GM12878 (cell line): Measurements from ENCODE around the gene DDX52. TPM values are rescaled to one million over a fixed set of nuclear protein-coding genes. Genes with fewer than 3 reads are reported as not detected.
A peak's percentile ranks its signal among the peaks of the same experiment; 100 is the strongest.

ENCODE experiments used
- BCL11A ChIP-seq: IDR thresholded peaks from 2 replicates; pipeline ENCODE4 v1.6.1; 2011; ENCODE audit warnings: low read depth, low read length
- BCLAF1 ChIP-seq: fragments of 450-650 bp; IDR thresholded peaks from 2 replicates; pipeline ENCODE4 v1.6.1; 2017; ENCODE audit warnings: antibody characterized with exemption, mild to moderate bottlenecking, moderate library complexity
- BRCA1 ChIP-seq: IDR thresholded peaks from 2 replicates; pipeline ENCODE4 v1.6.1; 2011; ENCODE audit warnings: low read depth, low read length, improper control_type of control experiment
- CBFB ChIP-seq: IDR thresholded peaks from 2 replicates; pipeline ENCODE4 v1.6.1; 2016; ENCODE audit warnings: antibody characterized with exemption, low read depth
- EP300 ChIP-seq, 2 experiments: fragments of 150-350 bp in 1 of 2; IDR thresholded peaks; 2 replicates each; pipeline ENCODE4 v1.6.1; 2011 to 2012; ENCODE audit warnings: low read depth in 2 of 2, low read length in 2 of 2, borderline replicate concordance in 1 of 2, improper control_type of control experiment in 1 of 2, inconsistent platforms in 1 of 2; ENCODE audit not compliant: control insufficient read depth in 1 of 2
- EZH2 ChIP-seq: IDR thresholded peaks from 2 replicates; pipeline ENCODE4 v1.6.1; 2012; ENCODE audit warnings: low read depth, mild to moderate bottlenecking, control low read depth, inconsistent platforms, low read length, borderline replicate concordance; ENCODE audit not compliant: control insufficient read depth
- FOXK2 ChIP-seq: fragments of 450-650 bp; IDR thresholded peaks from 2 replicates; pipeline ENCODE4 v1.6.1; 2017; ENCODE audit warnings: mild to moderate bottlenecking, moderate library complexity
- IKZF2 ChIP-seq, 2 experiments: fragments of 450-650 bp; IDR thresholded peaks; 2 replicates each; pipeline ENCODE4 v1.6.1; 2017; ENCODE audit warnings: mild to moderate bottlenecking in 2 of 2, moderate library complexity in 2 of 2
- IRF3 ChIP-seq: fragments of 450-650 bp; IDR thresholded peaks from 2 replicates; pipeline ENCODE4 v1.6.1; 2014; ENCODE audit warnings: mild to moderate bottlenecking
- KAT2A ChIP-seq: conservative IDR thresholded peaks from 2 replicates; pipeline ENCODE4 v1.6.1; 2011; ENCODE audit warnings: low read depth, low read length; ENCODE audit not compliant: control insufficient read depth
- KDM1A ChIP-seq: fragments of 200-600 bp; sonication (generic); IDR thresholded peaks from 2 replicates; pipeline ENCODE4 v1.6.1; 2016; ENCODE audit warnings: borderline replicate concordance
- LARP7 ChIP-seq: fragments of 450-650 bp; IDR thresholded peaks from 2 replicates; pipeline ENCODE4 v1.6.1; 2017; ENCODE audit warnings: mild to moderate bottlenecking
- NFIC ChIP-seq: IDR thresholded peaks from 2 replicates; pipeline ENCODE4 v1.6.1; 2012; ENCODE audit warnings: low read depth, mild to moderate bottlenecking, inconsistent platforms, low read length, moderate library complexity
- NR2C2 ChIP-seq: IDR thresholded peaks from 2 replicates; pipeline ENCODE4 v1.6.1; 2011; ENCODE audit warnings: borderline replicate concordance, low read depth; ENCODE audit not compliant: control insufficient read depth, insufficient read length
- PML ChIP-seq: IDR thresholded peaks from 2 replicates; pipeline ENCODE4 v1.6.1; 2012; ENCODE audit warnings: low read length, inconsistent platforms
- POLR2A ChIP-seq: IDR thresholded peaks from 2 replicates; pipeline ENCODE4 v1.6.1; 2011; ENCODE audit warnings: low read depth, mild to moderate bottlenecking, low read length
- TAF1 ChIP-seq: IDR thresholded peaks from 2 replicates; pipeline ENCODE4 v1.6.1; 2011; ENCODE audit warnings: mild to moderate bottlenecking, low read depth, low read length, borderline replicate concordance
- TARDBP ChIP-seq: IDR thresholded peaks from 2 replicates; pipeline ENCODE4 v1.6.1; 2016; ENCODE audit warnings: borderline replicate concordance
- TCF7 ChIP-seq: IDR thresholded peaks from 2 replicates; pipeline ENCODE4 v1.6.1; 2014; ENCODE audit warnings: antibody characterized with exemption, borderline replicate concordance
- USF2 ChIP-seq: IDR thresholded peaks from 2 replicates; pipeline ENCODE4 v1.6.1; 2011; ENCODE audit warnings: low read depth, low read length, improper control_type of control experiment, borderline replicate concordance
- WRNIP1 ChIP-seq: IDR thresholded peaks from 2 replicates; pipeline ENCODE4 v1.6.1; 2011; ENCODE audit warnings: low read depth, low read length, improper control_type of control experiment, borderline replicate concordance
- ZBTB33 ChIP-seq: fragments of 450-650 bp; IDR thresholded peaks from 2 replicates; pipeline ENCODE4 v1.6.1; 2017; ENCODE audit warnings: mild to moderate bottlenecking
- polyA plus RNA-seq, 11 experiments: library from polyadenylated mRNA; depleted of rRNA in 4 of 11; unstranded in 6 of 11; stranded (reverse) in 5 of 11; fragments of >200 nt; fragmentation: Nextera tagmentation in 4 of 11; fragmentation: Illumina TruSeq in 1 of 11; extraction: Ambion mirVana in 4 of 11; extraction: Trizol in 1 of 11; gene quantifications; 1 replicate in 1 of 11; 2 replicates in 10 of 11; pipeline versions ENCODE4 v1.2.1 to v1.2.3, GENCODE V29; 2011 to 2016; ENCODE audit warnings: inconsistent platforms in 2 of 11, missing spikeins in 2 of 11, low read depth in 1 of 11
- total RNA-seq, 4 experiments: library from RNA; depleted of rRNA in 3 of 4; stranded (reverse); fragments of >200 nt in 3 of 4; fragmentation: Illumina TruSeq in 1 of 4; extraction: Trizol in 1 of 4; gene quantifications; 2 replicates each; pipeline versions ENCODE4 v1.2.1 to v1.2.3, GENCODE V29; 2013 to 2021

The DDX52 gene
- total and polyA plus RNA-seq, 10 of the 15 experiments (the other 5 are each of a cell fraction or from before 2014, with no cell fraction given): 14.8 to 49.7 (median 26.3) TPM

- TF ChIP-seq PML: no peak
- TF ChIP-seq IKZF2 (IDR thresholded peaks at IDR 0.05): no peak
- no peak for TF ChIP-seq USF2
- TF ChIP-seq KAT2A: no peak
- no peak for TF ChIP-seq TARDBP
- no peak for TF ChIP-seq NFIC
- TF ChIP-seq LARP7: peak; percentile 45; the same call in 1 of the 2 replicates
- no peak for TF ChIP-seq ZBTB33
- TF ChIP-seq CBFB: peak; percentile 50; the same call in 1 of the 2 replicates
- no peak for TF ChIP-seq KDM1A
- TF ChIP-seq BCLAF1: no peak
- no peak for TF ChIP-seq WRNIP1
- TF ChIP-seq BCL11A: no peak
- TF ChIP-seq POLR2A: peak; percentile 88
- TF ChIP-seq NR2C2: no peak
- TF ChIP-seq BRCA1: no peak
- no peak for TF ChIP-seq FOXK2
- peak; percentile 75; the same call in 1 of the 2 replicates for TF ChIP-seq TAF1
- no peak for TF ChIP-seq IRF3
- TF ChIP-seq TCF7: no peak
- TF ChIP-seq EP300 (IDR thresholded peaks at IDR 0.05; ENCODE audit: borderline replicate concordance in 1 of 2, control insufficient read depth in 1 of 2, low read depth in 2 of 2, low read length in 2 of 2): no peak
- no peak for TF ChIP-seq EZH2
Observed at GRCh38 chr17:37643118-37643766, at the start of gene DDX52 (continued).
